ENCODE results near the gene ABCB8.

GRCh38 chr7:151051108-151051507 lies 22.9 kb downstream of the ABCB8 start:
- TF ChIP-seq, protein P1, sequence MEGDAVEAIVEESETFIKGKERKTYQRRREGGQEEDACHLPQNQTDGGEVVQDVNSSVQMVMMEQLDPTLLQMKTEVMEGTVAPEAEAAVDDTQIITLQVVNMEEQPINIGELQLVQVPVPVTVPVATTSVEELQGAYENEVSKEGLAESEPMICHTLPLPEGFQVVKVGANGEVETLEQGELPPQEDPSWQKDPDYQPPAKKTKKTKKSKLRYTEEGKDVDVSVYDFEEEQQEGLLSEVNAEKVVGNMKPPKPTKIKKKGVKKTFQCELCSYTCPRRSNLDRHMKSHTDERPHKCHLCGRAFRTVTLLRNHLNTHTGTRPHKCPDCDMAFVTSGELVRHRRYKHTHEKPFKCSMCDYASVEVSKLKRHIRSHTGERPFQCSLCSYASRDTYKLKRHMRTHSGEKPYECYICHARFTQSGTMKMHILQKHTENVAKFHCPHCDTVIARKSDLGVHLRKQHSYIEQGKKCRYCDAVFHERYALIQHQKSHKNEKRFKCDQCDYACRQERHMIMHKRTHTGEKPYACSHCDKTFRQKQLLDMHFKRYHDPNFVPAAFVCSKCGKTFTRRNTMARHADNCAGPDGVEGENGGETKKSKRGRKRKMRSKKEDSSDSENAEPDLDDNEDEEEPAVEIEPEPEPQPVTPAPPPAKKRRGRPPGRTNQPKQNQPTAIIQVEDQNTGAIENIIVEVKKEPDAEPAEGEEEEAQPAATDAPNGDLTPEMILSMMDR (IDR thresholded peaks at IDR 0.05), result no peak
- TF ChIP-seq POLR2A (IDR thresholded peaks at IDR 0.05), result no peak
- no peak for TF ChIP-seq EP300 (IDR thresholded peaks at IDR 0.05)
- peak in 1 of 2 donors; percentile 6 for TF ChIP-seq POLR2AphosphoS5 (IDR thresholded peaks at IDR 0.05)

All from upper lobe of left lung (tissue), 4 donors.